ENCODE data around the gene IGF1R.

Gene IGF1R

GRCh38 chr15:98842973-98843285, 194.6 kb downstream of the IGF1R start:
- DNase-seq (ENCODE audit: low read depth in 1 of 2, low spot score in 1 of 2): peak; percentile 31 to 50
- Histone ChIP-seq H3K27me3 (ENCODE audit: insufficient read depth, poor library complexity, severe bottlenecking) (no peaks in the 10 kb centered on the region), H3K27ac (replicated peaks) (no peak overlapping the region), H3K4me3 (replicated peaks; ENCODE audit: insufficient read depth, low read length) (no peak overlapping the region)
- TF ChIP-seq POLR2AphosphoS5 (IDR thresholded peaks at IDR 0.05; ENCODE audit: low read depth) (no peak), REST (IDR thresholded peaks at IDR 0.05; ENCODE audit: insufficient replicate concordance, low read depth) (no peak), SPI1 (IDR thresholded peaks at IDR 0.05; ENCODE audit: borderline replicate concordance, low read depth) (no peak), GABPA (IDR thresholded peaks at IDR 0.05; ENCODE audit: low read depth) (no peak)
- TF ChIP-seq, protein P1, sequence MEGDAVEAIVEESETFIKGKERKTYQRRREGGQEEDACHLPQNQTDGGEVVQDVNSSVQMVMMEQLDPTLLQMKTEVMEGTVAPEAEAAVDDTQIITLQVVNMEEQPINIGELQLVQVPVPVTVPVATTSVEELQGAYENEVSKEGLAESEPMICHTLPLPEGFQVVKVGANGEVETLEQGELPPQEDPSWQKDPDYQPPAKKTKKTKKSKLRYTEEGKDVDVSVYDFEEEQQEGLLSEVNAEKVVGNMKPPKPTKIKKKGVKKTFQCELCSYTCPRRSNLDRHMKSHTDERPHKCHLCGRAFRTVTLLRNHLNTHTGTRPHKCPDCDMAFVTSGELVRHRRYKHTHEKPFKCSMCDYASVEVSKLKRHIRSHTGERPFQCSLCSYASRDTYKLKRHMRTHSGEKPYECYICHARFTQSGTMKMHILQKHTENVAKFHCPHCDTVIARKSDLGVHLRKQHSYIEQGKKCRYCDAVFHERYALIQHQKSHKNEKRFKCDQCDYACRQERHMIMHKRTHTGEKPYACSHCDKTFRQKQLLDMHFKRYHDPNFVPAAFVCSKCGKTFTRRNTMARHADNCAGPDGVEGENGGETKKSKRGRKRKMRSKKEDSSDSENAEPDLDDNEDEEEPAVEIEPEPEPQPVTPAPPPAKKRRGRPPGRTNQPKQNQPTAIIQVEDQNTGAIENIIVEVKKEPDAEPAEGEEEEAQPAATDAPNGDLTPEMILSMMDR (IDR thresholded peaks at IDR 0.05; ENCODE audit: insufficient read depth, low read length): no peak

DNA sequence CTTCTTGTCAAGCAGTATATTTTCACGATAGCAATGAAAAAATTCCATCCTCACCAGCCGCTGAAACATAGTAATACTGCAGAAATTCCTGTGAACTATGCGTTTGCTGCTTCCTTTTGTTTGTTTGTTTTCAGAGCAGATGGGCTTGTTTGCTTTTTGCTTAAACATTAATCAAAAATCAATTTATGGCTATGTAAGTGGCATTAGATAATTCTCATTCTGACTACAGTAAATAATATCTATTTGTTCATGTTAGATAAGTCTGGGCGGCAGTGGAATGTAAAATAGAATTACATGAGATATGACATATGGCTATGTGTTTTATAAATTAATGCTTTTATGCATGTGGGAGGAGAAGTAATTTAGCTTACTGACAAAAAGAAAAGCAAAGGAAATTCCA, 195.5 kb downstream of the IGF1R start:
- Histone ChIP-seq H3K27me3 (ENCODE audit: insufficient read depth, poor library complexity, severe bottlenecking) (no peaks in the 10 kb centered on the region), H3K27ac (replicated peaks) (peak overlapping the region; percentile 28), H3K4me3 (replicated peaks; ENCODE audit: insufficient read depth, low read length) (no peak overlapping the region)
- DNase-seq (ENCODE audit: low read depth in 1 of 2, low spot score in 1 of 2): no peak
- TF ChIP-seq, protein P1 (IDR thresholded peaks at IDR 0.05; ENCODE audit: insufficient read depth, low read length): no peak
- TF ChIP-seq SPI1 (IDR thresholded peaks at IDR 0.05; ENCODE audit: borderline replicate concordance, low read depth): no peak
- no peak for TF ChIP-seq GABPA (IDR thresholded peaks at IDR 0.05; ENCODE audit: low read depth)
- no peak for TF ChIP-seq REST (IDR thresholded peaks at IDR 0.05; ENCODE audit: insufficient replicate concordance, low read depth)

GRCh38 chr15:98844261-98844660, 195.9 kb downstream of the IGF1R start:
- no peaks in the 10 kb centered on the region for H3K27me3 ChIP-seq (ENCODE audit: insufficient read depth, poor library complexity, severe bottlenecking)
- H3K27ac ChIP-seq (replicated peaks): peak overlapping the region; percentile 28; the same call in 1 of the 2 replicates
- no peak overlapping the region for H3K4me3 ChIP-seq (replicated peaks; ENCODE audit: insufficient read depth, low read length)
- DNase-seq (ENCODE audit: low read depth in 1 of 2, low spot score in 1 of 2): no peak
- TF ChIP-seq SPI1 (IDR thresholded peaks at IDR 0.05; ENCODE audit: borderline replicate concordance, low read depth) (no peak), GABPA (IDR thresholded peaks at IDR 0.05; ENCODE audit: low read depth) (no peak), POLR2AphosphoS5 (IDR thresholded peaks at IDR 0.05; ENCODE audit: low read depth) (no peak), REST (IDR thresholded peaks at IDR 0.05; ENCODE audit: insufficient replicate concordance, low read depth) (no peak)
- TF ChIP-seq, protein P1 (IDR thresholded peaks at IDR 0.05; ENCODE audit: insufficient read depth, low read length): no peak
